Motor neuron (in vitro differentiated cells): ENCODE data around the gene CXCL9. TPM values are rescaled to one million over a fixed set of nuclear protein-coding genes. Genes with fewer than 3 reads are reported as not detected.
"Not testable (repeated sequence)": the region's sequence is repeated elsewhere in the genome, so short reads cannot be mapped to it uniquely, and the experiment has no call there.

ENCODE experiments used
- ATAC-seq, 8 experiments: fragments of 200-7000 bp; cut with Tn5 transposase; replicated peaks in 6 of 8; 2 replicates each; pipeline ENCODE4 v1.8.0; 2021; ENCODE audit warnings: mild to moderate bottlenecking in 8 of 8, moderate library complexity in 8 of 8
- H3K27ac ChIP-seq, 2 donors: fragments of 250-450 bp; sonication (Bioruptor Pico); 2 replicates each; pipeline ENCODE4 v1.9.0; 2021; ENCODE audit warnings: antibody characterized with exemption in 2 of 2, mild to moderate bottlenecking in 2 of 2, moderate library complexity in 1 of 2
- H3K4me1 ChIP-seq, 2 donors: fragments of 250-450 bp; sonication (Bioruptor Pico); replicated peaks in 1 of 2; 2 replicates each; pipeline ENCODE4 v1.6.1; 2021; ENCODE audit warnings: antibody characterized with exemption in 2 of 2, mild to moderate bottlenecking in 2 of 2, moderate library complexity in 1 of 2
- H3K4me3 ChIP-seq, 5 donors: fragments of 250-450 bp; sonication (Bioruptor Pico); 2 replicates each; pipeline ENCODE4 v1.9.0; 2021; ENCODE audit warnings: antibody characterized with exemption in 5 of 5, mild to moderate bottlenecking in 5 of 5, moderate library complexity in 4 of 5
- WGBS, 10 experiments: fragments of 450-650 bp; shearing (Covaris generic); methylation state at CpG; one replicate each; pipeline ENCODE4 v1.0.0; 2022; 5-methylcytosine and 5-hydroxymethylcytosine counted together
- in situ Hi-C, 9 experiments: fragments of 400-800 bp; cut with MboI; loops; one replicate each; pipeline ENCODE4 v1.15.0; 2021; ENCODE audit warnings: low sequenced_read_pairs in 9 of 9, low pct_unique_long_range_greater_than_20kb in 2 of 9; ENCODE audit not compliant: unreplicated experiment in 9 of 9
- total RNA-seq, 8 experiments: library from RNA; unstranded; fragments of 300-600 nt; gene quantifications; 2 replicates each; pipeline versions ENCODE4 v1.2.3 to v1.2.4, GENCODE V29; 2022

The CXCL9 gene
- total RNA-seq, 8 experiments from 2014 or later = 0.05 to 0.52 (median 0.15) TPM; not detected in 4

GRCh38 chr4:75980576-75980975 lies 26.7 kb downstream of the CXCL9 start:
- no peak for ATAC-seq
- H3K27ac ChIP-seq = no peak overlapping the region
- no peak overlapping the region for H3K4me3 ChIP-seq
- no peaks in the 10 kb centered on the region for H3K4me1 ChIP-seq
- in situ Hi-C loops = loop anchor here in 1 of 9 experiments (25.0 kb wide), 1 partner anchor 107 kb away; no protein-coding TSS in a partner anchor
- 70 to 100% (median 100%) methylated on average over 1 to 3 of the region's 4 CpGs; no CpG with 5 or more reads in 1 of the 10 experiments for WGBS, 10 experiments

- no peak for ATAC-seq
- no peaks in the 10 kb centered on the region for H3K4me1 ChIP-seq
- no peak overlapping the region for H3K27ac ChIP-seq
- H3K4me3 ChIP-seq = no peak overlapping the region
- WGBS, 10 experiments = 79 to 100% (median 100%) methylated on average over 1 to 2 of the region's 2 CpGs
- in situ Hi-C loops = loop anchor here in 1 of 9 experiments (25.0 kb wide), 1 partner anchor 111 kb away; no protein-coding TSS in a partner anchor
Measured at GRCh38 chr4:75976177-75976576, 31.1 kb downstream of the CXCL9 start.

- no peak overlapping the region for H3K4me3 ChIP-seq
- in situ Hi-C loops = loop anchor here in 1 of 9 experiments (25.0 kb wide), 1 partner anchor 164 kb away; the partner anchor contains the start of gene NUP54
- no peak overlapping the region for H3K27ac ChIP-seq
- no peaks in the 10 kb centered on the region for H3K4me1 ChIP-seq
- ATAC-seq = no peak
Measured at GRCh38 chr4:75973766-75974165, 33.5 kb downstream of the CXCL9 start.

- Histone ChIP-seq H3K27ac (no peak overlapping the region), H3K4me3 (no peak overlapping the region), H3K4me1 (no peaks in the 10 kb centered on the region)
- in situ Hi-C loops = loop anchor here in 1 of 9 experiments (25.0 kb wide), 1 partner anchor 169 kb away; the partner anchor contains the start of gene NUP54
- ATAC-seq = no peak
- WGBS, 10 experiments = 64 to 100% (median 96%) methylated on average over 1 to 3 of the region's 3 CpGs
Measured at GRCh38 chr4:75968084-75968483, 39.2 kb downstream of the CXCL9 start.

- ATAC-seq = no peak
- WGBS, 10 experiments = 0 to 100% (median 75%) methylated on average over 1 to 2 of the region's 2 CpGs; no CpG with 5 or more reads in 4 of the 10 experiments
- H3K4me1 ChIP-seq = no peaks in the 10 kb centered on the region
- H3K4me3 ChIP-seq = no peak overlapping the region
- in situ Hi-C loops = loop anchor here in 1 of 9 experiments (25.0 kb wide), 1 partner anchor 174 kb away; the partner anchor contains the start of gene NUP54
- H3K27ac ChIP-seq = no peak overlapping the region
Measured at GRCh38 chr4:75963558-75963957, 43.8 kb downstream of the CXCL9 start.

GRCh38 chr4:75962072-75962471 lies 45.2 kb downstream of the CXCL9 start:
- H3K4me3 ChIP-seq, H3K27ac ChIP-seq, H3K4me1 ChIP-seq, ATAC-seq: not testable (repeated sequence)
- 100% methylated on average over 1 of the region's 4 CpGs; no CpG with 5 or more reads in 9 of the 10 experiments for WGBS, 10 experiments
- in situ Hi-C loops = loop anchor here in 1 of 9 experiments (25.0 kb wide), 1 partner anchor 175 kb away; the partner anchor contains the start of gene NUP54

GRCh38 chr4:75958546-75958945 lies 48.8 kb downstream of the CXCL9 start:
- in situ Hi-C loops = loop anchor here in 1 of 9 experiments (25.0 kb wide), 1 partner anchor 179 kb away; the partner anchor contains the start of gene NUP54
- WGBS, 10 experiments = 93 to 100% (median 100%) methylated on average over 1 to 6 of the region's 7 CpGs; no CpG with 5 or more reads in 3 of the 10 experiments
- H3K27ac ChIP-seq, H3K4me3 ChIP-seq, ATAC-seq, H3K4me1 ChIP-seq: not testable (repeated sequence)

GRCh38 chr4:75954811-75955210 lies 52.5 kb downstream of the CXCL9 start:
- H3K4me1 ChIP-seq, H3K27ac ChIP-seq, ATAC-seq, H3K4me3 ChIP-seq: not testable (repeated sequence)
- WGBS, 10 experiments = 88 to 100% (median 100%) methylated on average over 1 to 2 of the region's 5 CpGs; no CpG with 5 or more reads in 5 of the 10 experiments
- in situ Hi-C loops = loop anchor here in 1 of 9 experiments (25.0 kb wide), 1 partner anchor 182 kb away; the partner anchor contains the start of gene NUP54

- 22 to 100% (median 73%) methylated on average over 1 to 2 of the region's 2 CpGs for WGBS, 10 experiments
- no peak for ATAC-seq
- Histone ChIP-seq H3K4me1 (no peaks in the 10 kb centered on the region), H3K4me3 (no peak overlapping the region), H3K27ac (no peak overlapping the region)
- in situ Hi-C loops = loop anchor here in 1 of 9 experiments (25.0 kb wide), 1 partner anchor 184 kb away; the partner anchor contains the start of gene NUP54
Measured at GRCh38 chr4:75953509-75953908, 53.8 kb downstream of the CXCL9 start.

Other genes starting within 250 kb of the CXCL9 start
- under 1 TPM in 5 of 8 experiments, not detected in 3; 0.15 to 0.80 (median 0.29) TPM for gene PPEF2, start 105.1 kb downstream of the CXCL9 start, total RNA-seq
- gene NAAA, start 66.5 kb downstream of the CXCL9 start, total RNA-seq = 10 to 100 TPM in 2 of 8 experiments, 1 to 10 TPM in 6; 2.7 to 54.6 (median 9.0) TPM
- gene SDAD1, start 16.6 kb downstream of the CXCL9 start, total RNA-seq = 10 to 100 TPM; 20.5 to 50.3 (median 37.7) TPM
- 1 to 10 TPM in 1 of 8 experiments, under 1 TPM in 2, not detected in 5; 0.46 to 3.4 (median 0.87) TPM for gene CXCL10, start 16.0 kb upstream of the CXCL9 start, total RNA-seq
- 1 to 10 TPM in 1 of 8 experiments, under 1 TPM in 1, not detected in 6; 0.20 to 3.6 TPM for gene CXCL11, start 28.6 kb upstream of the CXCL9 start, total RNA-seq
- gene ART3, start 67.2 kb upstream of the CXCL9 start, total RNA-seq = 10 to 100 TPM in 1 of 8 experiments, 1 to 10 TPM in 2, under 1 TPM in 5; 0.32 to 65.1 (median 0.78) TPM
- 10 to 100 TPM; 21.3 to 54.3 (median 45.5) TPM for gene NUP54, start 140.9 kb upstream of the CXCL9 start, total RNA-seq
- gene SCARB2, start 206.3 kb upstream of the CXCL9 start, total RNA-seq = 100 to 1,000 TPM in 6 of 8 experiments, 10 to 100 TPM in 2; 79.7 to 230 (median 112) TPM
- gene FAM47E, start 244.2 kb upstream of the CXCL9 start, total RNA-seq = 10 to 100 TPM in 1 of 8 experiments, 1 to 10 TPM in 7; 1.8 to 14.8 (median 2.7) TPM